GM21367 (cell line): ENCODE data around the gene LAMA4.

Source experiments
- ATAC-seq: cut with Tn5 transposase; IDR thresholded peaks from one replicate; pipeline ENCODE4 v1.9.1; 2021; ENCODE audit not compliant: unreplicated experiment

LAMA4 gene

GRCh38 chr6:112243861-112244827, 10.2 kb downstream of the LAMA4 start:
- ATAC-seq = no peak

DNA sequence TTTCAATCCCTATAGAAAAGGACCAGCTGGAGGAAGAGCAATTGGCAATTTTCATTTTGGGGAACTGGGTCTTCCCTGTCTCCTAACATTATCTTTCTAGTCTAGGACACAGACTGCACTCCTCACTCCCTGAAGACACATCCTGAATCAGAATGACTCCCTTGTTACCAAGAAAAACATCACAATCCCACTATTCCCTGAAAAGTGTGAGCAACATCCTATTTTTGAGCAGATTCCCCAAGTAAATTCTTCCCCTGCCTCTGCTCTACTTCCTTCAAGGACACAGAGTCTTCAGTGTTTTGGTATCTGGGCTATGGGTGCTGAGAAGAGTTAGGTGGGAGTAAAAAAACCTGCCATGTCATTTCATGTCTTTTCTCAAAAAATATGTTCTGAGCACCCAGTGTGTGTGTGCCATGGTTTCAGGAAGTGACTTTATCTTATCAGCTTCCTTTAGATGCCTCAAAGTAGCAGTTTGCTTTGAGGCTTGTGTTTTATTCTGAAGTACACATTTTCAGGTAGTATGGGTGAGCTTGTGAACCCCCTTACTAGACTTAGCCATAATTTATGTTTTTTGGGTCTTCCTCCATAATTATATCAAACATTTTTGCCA, 12.4 kb downstream of the LAMA4 start:
- ATAC-seq = no peak

DNA sequence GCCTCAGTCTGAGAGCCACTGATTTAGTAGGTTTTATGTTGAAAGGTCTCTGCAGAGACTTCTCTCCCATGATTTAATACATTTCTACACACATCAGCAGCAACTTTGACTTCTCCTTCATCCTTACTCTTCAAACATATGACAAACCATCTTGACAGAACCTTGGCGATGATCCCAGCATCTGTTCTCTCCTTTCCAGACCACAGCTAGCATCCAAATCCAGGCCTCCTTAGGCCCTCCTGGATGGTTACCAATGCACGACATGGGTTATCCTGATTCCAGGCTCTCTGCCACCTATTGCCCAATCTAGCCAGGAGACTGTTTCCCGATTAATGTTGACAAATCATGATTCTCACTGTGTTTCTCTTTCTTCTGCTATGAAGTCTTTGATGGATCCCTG, 16.8 kb downstream of the LAMA4 start:
- no peak for ATAC-seq

- ATAC-seq = no peak
Measured at GRCh38 chr6:112237066-112237465, 17.3 kb downstream of the LAMA4 start.

- no peak for ATAC-seq
Measured at GRCh38 chr6:112235956-112236355, 18.4 kb downstream of the LAMA4 start.

DNA sequence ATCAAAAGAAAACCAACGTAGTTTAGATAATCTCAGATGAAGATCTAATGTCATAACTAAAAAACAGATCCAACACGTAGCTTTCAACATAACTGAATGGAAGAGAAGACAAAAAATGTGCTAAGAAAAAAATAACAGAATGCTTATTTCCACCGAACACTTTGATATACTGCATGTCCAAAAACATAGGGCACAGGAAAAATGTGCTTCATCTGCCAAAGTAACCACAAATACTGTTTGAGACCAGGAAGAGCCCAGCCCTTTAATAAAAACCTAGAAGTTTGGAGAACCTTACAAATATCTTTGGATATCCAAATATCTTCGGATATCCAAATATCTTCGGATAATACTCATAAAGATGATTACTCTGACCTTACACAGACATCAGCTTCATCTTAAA, 19.8 kb downstream of the LAMA4 start:
- no peak for ATAC-seq

GRCh38 chr6:112233847-112234246, 20.5 kb downstream of the LAMA4 start:
- no peak for ATAC-seq

GRCh38 chr6:112232845-112233256, 21.5 kb downstream of the LAMA4 start:
- no peak for ATAC-seq

DNA sequence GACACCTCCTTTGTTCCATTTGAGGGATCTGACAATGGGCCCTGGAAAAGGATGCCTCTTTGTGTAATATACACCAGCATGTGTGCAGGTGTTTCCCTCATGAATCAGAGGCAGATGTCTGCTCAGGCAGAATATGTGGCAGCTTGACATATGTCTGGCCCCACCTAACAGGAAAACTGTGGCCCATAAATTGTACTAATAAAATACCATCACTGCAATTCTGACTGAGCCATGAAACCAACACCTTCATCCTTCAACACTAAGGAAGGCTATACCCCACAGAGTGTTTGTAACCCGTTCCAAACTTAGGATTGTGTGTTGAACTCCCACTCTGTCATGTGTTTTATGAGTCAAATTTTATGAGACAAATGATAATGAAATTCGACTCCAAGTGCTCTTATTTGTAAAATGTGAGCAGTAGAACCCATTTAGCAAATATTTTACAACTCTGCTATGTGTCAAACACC, 22.7 kb downstream of the LAMA4 start:
- no peak for ATAC-seq

GRCh38 chr6:112231164-112231563, 23.2 kb downstream of the LAMA4 start:
- no peak for ATAC-seq

DNA sequence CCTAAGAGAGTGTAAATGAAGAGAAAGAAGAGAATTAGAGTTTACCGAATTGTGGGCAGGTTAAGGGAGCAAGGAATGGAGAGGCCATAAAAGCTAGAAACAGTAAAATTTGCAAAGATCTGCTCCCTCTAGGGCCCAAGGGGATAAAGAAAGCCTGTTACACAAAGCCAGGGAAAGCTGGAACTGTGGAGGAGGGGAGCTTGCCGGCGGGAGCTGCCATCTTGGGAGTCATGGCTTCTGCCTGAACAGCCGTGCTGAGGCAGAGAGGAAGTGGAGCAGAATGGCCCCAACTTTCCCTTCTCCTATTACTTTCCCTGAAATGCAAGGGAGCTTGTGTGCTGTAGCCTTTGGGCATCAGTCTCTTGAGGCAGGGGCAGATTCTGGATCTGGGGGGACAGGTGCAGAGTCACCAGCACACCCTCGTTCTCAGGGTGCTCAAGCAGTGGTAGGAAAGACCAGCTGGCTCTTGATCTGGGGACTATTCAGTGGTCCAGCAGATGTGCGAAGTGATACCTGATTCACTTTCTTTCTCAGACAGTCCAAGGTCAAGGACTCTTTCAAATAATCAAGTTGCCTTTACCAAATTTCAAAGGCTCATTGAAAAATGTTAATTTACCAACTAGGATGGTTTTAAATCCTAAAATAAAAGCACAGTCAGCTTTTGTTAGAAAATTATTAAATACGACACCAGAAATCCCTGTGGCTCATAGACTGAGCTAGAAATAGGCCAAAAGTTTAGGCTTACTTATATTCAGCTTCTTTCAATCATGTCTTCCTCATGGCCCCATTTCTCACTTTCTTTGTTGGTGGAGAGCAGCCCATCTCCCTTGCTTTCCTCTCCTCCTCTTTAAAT, 25.7 kb downstream of the LAMA4 start:
- ATAC-seq = no peak

GRCh38 chr6:112227992-112228391, 26.4 kb downstream of the LAMA4 start:
- ATAC-seq = no peak

DNA sequence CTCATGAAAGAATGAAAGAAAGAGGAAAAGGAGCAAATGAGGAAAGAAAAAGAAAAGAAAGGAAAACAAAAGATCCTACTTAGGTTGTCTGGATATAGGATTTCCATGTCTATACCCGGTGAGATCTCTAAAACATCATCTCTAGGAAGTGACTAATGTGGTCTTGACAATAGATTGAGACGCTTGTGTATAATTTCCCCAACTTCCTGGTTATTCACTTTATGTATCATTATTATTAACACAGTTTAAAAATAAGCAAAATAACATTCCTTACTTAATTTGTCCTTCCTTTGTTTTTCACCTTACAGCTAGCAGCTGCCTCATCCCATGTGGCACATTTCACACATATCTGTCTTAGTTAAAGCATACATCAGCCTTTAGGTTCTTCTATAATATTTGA, 27.0 kb downstream of the LAMA4 start:
- ATAC-seq = no peak

- no peak for ATAC-seq
Measured at GRCh38 chr6:112225691-112226090, 28.7 kb downstream of the LAMA4 start.

- no peak for ATAC-seq
Measured at GRCh38 chr6:112224088-112224487, 30.3 kb downstream of the LAMA4 start.

DNA sequence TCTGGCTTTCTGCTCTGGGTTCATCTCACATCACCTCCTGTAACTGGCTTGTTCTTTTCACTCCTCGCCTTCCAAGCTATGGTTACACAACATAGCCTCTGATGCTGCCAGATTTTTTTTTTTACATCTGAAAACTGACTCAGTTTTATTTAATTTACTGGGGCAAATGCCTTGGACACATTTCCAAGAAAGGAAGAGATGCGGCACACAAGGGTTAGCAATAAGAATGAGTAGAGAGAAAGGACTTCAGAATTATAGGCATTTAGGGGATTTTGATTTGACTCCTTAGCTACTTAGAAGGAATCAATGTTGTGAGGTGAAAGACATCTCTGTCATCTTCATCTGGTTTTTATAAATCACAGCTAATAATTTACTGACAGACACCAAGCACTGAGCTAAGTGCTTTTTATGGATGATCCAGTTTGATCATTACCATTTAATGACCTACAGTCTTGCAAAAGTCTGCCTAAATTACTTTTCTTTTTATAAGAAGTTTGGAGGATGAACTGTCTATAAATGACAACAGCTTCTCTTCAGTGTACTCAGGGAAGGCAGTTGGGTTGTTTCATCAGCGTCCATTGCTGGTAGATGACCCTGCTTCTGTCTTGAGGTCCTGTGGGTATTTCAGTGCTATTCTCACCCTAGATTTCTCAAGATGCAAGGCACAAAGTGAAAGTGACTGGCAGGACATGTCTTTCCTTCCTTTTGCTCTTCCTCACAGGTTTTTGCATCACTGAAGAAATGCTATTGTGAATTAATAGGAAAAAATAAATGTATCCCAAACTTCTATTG, 31.1 kb downstream of the LAMA4 start:
- ATAC-seq = no peak

DNA sequence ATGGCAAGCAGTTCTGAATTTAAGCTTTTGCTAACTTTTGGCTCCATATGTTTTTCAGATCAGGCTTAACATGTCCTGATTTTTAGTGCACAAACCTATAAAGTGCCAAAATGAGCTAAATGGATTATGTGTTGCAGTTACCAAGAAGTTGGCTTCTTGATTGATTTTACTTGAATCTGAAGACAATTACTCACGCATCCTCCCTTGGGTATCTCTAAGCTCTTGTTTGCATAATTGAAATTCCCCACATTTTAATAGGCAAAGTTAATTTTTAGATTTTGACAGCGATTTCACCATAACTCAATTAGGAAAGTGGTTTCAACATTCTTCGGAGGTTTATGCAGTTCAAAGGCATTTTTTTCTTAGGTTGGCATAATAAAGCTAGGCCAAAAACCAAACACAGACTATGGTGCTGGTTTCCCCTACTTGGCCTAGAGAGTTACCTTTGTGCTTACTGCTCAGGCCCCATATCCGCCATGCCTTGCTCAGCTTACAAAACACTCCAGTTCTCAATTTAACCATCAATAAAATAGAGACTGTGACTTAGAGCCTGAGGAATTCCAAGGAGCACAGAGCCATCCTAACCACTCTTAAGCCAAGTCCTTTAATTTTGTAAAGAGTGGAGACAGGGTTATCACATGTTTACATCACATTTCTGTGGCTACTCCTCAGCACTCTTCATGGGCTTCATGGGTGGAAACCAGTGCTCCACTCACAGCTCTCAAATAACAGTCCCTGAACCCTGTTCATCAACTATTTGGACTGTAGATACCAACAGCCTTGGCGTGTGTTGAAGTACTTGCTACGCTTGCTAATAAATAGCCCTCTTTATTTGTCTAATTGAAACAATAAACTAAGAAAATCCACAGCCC, 32.1 kb downstream of the LAMA4 start:
- no peak for ATAC-seq

DNA sequence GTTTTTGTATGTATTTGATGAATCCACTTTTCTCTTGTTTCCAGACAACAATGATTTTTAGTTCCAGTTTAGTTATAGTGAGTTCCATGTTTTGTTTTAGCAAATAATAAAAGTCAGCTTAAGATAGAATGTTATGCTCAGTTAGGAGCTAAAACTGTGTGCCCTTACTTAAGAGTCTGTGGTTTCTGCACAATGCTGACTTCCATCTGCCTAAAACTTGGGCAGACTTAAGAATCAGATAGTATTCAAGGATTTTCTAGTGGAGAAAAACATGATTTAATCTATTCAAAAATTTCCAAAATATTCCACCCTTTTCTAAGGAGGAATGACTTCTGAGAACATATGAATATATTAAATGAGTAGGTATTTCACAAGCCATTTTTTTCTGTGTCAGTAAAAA, 32.8 kb downstream of the LAMA4 start:
- ATAC-seq = no peak

DNA sequence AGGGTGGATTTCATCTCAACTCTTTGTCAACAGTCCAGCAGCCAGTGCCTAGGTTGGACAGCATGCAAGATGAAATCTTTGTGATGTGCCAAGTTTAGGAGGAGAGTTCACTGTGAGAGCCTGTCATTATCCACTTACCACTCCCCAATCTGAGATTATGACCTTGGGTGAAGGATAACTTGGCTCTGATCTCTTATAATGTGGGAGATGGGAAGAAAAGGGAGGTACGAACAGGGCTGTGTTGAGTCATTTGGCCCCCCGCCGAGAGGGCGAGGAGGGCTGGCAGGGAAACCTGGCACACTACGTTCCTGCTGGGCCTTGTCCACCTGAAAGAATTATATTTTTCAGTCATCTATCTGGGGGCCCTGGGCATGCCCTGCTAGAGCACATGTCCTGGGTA, 35.8 kb downstream of the LAMA4 start:
- ATAC-seq = no peak
